Loucy (cell line): ENCODE results near the gene SGCA.

Source experiments
- CTCF ChIP-seq: fragments of 200-600 bp; sonication (generic); conservative IDR thresholded peaks from 2 replicates; pipeline ENCODE4 v1.5.1; 2014; ENCODE audit warnings: mild to moderate bottlenecking, antibody characterized with exemption, low read length
- EZH2phosphoT487 ChIP-seq: fragments of 200-600 bp; IDR thresholded peaks from 2 replicates; pipeline ENCODE4 v1.6.1; 2018; ENCODE audit warnings: antibody characterized with exemption, mild to moderate bottlenecking, moderate library complexity, borderline replicate concordance

GRCh38 chr17:50188531-50188920 lies 22.7 kb downstream of the SGCA start:
- TF ChIP-seq CTCF (no peak), EZH2phosphoT487 (no peak)
